HG02981 (cell line): ENCODE measurements around the gene NLRP1.

ENCODE experiments used
- ATAC-seq: cut with Tn5 transposase; IDR thresholded peaks from one replicate; pipeline ENCODE4 v1.9.1; 2021; ENCODE audit warnings: mild to moderate bottlenecking, moderate library complexity; ENCODE audit not compliant: unreplicated experiment

The NLRP1 gene

GRCh38 chr17:5584383-5585286 is at the start of gene NLRP1:
NLRP1 (minus strand) TSS chr17:5584509; CDS start chr17:5583957, 552 bp downstream.
- peak; percentile 90 for ATAC-seq

GRCh38 chr17:5631958-5632590 is 47.8 kb upstream of the NLRP1 start:
- ATAC-seq: no peak

DNA sequence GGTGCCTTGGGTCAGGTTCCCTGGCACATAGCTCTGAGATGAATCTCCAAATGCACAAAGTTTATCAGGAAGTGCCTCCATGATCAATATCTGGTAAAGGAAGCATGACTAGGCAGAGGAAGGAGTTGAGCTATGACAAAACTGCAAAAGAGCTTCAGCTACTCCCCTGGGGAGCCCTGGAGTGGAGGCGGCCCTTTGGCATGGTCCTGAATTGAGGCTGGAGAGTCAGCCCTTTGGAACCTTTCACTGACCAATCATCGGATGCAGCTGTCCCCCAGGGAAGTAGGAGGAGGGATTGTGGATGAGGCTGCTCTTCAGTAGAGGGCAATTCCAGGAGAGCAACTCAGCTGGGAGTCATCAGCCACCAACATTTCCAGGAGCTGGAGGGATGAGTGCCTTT is 46.1 kb upstream of the NLRP1 start:
- no peak for ATAC-seq

GRCh38 chr17:5629128-5629527 is 44.8 kb upstream of the NLRP1 start:
- ATAC-seq: no peak

- no peak for ATAC-seq
Observed at GRCh38 chr17:5628262-5628661, 44.0 kb upstream of the NLRP1 start.

GRCh38 chr17:5624211-5624610 is 39.9 kb upstream of the NLRP1 start:
- ATAC-seq: no peak

GRCh38 chr17:5621729-5622128 is 37.4 kb upstream of the NLRP1 start:
- ATAC-seq: no peak

GRCh38 chr17:5621026-5621425 is 36.7 kb upstream of the NLRP1 start:
- no peak for ATAC-seq

- no peak for ATAC-seq
Observed at GRCh38 chr17:5619088-5619740, 34.9 kb upstream of the NLRP1 start.

DNA sequence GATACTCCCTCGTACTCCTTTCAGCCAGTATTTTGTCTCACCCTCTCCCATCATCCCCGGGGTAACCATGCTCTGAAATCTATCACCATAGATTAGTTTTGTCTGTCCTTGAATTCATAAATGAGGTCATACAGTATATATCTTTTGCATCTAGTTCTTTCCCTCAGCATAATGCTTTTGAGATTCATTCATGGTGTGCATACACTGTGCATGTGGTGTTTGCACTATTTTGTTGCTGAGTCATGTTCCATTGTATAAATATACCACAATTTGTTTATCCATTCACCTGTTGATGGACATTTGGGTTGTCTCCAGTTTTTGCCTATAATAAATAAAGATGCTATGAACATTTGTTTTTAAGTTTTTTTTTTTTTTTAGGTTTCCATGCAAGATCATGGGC is 34.2 kb upstream of the NLRP1 start:
- ATAC-seq: no peak

GRCh38 chr17:5615476-5615875 is 31.2 kb upstream of the NLRP1 start:
- ATAC-seq: no peak

DNA sequence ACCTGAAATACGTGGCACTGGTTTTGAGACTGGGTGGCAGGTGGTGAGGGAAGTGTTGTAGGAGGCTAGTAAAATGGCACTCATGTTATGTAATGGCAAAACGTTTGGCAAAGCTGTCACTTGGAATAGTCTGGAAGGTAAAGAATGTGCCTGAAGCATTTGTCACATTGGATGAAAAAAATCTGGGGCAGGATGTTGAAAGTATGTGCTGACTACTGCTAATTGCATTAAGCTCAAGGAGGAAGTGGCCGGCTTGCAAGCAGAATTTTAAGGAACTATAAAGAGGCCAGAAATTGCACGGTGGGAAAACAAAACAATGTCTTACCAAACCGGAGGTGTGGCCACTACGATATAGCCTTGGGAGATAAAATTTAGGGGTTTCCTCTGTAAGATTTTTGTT is 26.6 kb upstream of the NLRP1 start:
- ATAC-seq: no peak

- no peak for ATAC-seq
Observed at GRCh38 chr17:5608399-5609112, 24.2 kb upstream of the NLRP1 start.

DNA sequence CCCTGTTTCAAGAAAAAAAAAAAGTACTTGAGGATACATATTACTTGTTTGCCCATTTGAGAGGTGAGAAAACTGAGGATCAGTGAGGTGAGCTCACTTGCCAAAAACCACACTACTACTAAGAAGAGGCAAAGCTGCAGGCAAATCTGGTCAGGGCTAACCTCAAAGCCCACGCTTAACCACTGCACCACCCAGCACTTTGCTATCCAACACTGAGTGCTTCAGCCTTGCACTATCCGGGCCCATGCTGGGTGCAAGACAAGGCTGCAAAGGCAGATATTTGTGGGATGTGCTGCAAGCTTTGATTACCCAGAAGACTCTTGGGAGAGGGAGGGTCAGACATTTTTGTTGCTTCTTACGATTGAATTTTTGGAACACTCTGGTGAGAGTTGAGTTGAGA is 23.6 kb upstream of the NLRP1 start:
- no peak for ATAC-seq

DNA sequence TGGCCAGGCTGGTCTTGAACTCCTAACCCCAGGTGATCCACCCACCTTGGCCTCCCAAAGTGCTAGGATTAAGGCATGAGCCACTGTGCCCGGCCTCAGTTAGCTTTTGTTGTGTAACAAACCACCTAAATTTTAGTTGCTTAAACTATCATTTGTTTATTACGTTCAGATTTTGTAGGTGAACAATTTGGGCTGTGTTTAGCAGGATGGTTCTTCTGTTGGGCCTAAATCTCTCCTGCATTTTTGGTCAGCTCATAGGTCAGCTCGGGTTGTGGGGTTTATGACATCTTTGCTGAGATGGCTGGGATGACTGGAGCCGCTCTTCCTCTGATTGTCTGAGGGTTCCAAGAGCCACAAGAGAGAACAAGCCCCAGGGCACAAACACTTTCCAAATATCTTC is 21.1 kb upstream of the NLRP1 start:
- ATAC-seq: no peak

GRCh38 chr17:5600041-5600440 is 15.7 kb upstream of the NLRP1 start:
- ATAC-seq: no peak

DNA sequence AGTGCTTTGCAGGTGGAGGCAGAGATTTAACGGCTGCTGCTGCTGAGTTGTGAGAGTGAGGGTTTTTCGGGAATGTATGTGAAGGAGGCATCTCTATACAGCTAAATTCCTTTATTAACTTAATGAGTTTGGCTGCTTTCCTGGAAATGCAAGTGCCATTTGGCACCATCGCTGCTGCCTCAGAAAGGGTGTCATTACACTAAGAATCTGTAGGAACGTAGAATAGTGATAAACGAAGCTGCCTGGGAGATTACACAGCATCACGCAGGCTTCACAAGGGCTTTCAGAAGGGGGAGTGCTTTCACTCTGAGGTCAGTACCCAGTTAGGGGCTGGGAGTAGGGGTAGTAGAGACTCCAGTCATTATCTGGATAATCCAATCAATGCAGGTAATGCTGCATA is 14.1 kb upstream of the NLRP1 start:
- no peak for ATAC-seq

DNA sequence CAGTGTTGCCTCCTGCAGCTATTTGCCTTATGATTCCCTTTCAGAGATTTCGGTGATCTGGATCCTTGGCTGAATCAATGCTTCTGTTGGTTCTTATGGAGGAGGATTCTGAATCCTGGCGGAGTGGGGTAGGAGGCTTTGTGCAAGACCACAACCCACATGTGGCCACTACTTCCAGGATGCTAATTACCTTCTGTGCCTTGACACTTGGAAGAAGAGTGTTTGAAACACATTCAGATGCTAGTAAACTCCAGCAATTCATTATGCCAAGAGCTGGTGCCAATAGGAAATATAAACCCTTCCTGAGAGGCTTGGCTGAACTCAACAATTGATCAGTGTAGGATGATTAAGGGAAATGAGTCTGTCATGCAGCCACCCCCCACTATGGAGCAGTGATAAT is 12.1 kb upstream of the NLRP1 start:
- ATAC-seq: no peak

GRCh38 chr17:5595831-5596230 is 11.5 kb upstream of the NLRP1 start:
- ATAC-seq: no peak

DNA sequence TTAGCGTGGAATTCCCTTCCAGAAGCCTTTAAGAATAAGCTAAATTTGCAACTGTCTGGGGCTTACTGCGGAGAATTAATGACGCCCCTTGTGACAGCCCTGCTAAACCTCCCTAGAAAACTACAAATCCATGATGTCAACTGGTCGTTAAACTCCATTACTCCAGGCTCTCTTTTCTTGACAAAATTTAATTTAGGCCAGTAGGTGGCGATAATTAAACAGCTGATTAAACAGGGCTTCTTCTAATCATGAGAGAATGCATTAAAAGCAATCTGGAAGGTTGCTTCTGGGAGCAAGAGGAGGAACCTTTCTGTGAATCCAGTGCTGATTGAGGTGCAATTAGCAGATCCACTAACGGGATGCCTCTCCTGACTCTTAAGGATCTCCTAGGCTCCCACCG is 8.1 kb upstream of the NLRP1 start:
- no peak for ATAC-seq

DNA sequence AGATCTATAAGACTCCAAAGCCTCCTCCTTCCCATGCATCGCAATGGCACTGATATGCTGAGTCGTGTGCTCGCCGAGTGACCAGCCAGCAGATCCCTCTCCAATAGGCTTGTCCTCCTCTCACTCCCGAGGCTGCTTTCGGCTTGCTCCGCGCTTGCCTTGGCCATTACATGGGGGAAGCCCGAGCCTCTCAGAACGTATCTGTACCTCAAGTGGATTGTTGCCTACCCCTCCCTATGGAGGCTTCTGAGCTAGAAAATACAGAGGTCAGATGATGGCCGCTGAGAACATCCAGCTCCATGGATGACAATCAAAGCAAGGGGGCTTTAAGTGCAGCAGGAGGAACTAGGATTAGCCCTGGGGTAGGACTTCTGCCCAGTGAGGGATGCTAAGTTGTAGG is 7.7 kb upstream of the NLRP1 start:
- ATAC-seq: no peak
